Measurements from ENCODE around the gene SHISAL2A.

Gene SHISAL2A

DNA sequence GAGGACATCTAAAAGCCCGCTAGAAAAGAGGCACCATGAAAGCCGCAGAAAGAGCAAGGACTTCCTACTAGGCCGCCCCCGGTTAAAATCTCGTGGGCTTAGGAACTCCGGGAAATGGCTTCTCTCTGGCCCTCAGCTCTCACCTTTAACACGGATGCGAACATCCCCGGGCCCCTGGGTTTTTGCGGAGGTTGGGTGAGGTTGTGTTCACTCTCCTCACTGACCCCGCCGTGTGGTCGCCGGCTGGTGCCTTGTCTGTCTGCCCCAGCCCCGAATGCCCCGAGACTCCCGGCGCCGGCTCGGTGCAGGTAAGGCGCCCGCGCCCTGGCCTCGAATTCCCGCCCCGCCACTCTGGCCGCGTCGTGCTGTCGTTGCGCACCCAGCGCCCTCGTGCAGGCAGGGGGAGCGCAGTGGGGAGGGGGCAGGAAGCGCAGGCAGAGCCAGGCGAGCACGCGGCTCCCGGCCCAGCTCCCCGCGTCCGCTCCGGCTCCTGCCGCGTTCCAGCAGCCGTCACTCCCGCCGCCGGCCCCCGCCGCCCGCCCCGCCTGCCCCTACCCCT, at the start of gene SHISAL2A:
SHISAL2A (plus strand) TSS at position 437 of the 559 bp plus-strand sequence. CDS start 326 bp downstream, outside the sequence.
- TF ChIP-seq, protein P1, sequence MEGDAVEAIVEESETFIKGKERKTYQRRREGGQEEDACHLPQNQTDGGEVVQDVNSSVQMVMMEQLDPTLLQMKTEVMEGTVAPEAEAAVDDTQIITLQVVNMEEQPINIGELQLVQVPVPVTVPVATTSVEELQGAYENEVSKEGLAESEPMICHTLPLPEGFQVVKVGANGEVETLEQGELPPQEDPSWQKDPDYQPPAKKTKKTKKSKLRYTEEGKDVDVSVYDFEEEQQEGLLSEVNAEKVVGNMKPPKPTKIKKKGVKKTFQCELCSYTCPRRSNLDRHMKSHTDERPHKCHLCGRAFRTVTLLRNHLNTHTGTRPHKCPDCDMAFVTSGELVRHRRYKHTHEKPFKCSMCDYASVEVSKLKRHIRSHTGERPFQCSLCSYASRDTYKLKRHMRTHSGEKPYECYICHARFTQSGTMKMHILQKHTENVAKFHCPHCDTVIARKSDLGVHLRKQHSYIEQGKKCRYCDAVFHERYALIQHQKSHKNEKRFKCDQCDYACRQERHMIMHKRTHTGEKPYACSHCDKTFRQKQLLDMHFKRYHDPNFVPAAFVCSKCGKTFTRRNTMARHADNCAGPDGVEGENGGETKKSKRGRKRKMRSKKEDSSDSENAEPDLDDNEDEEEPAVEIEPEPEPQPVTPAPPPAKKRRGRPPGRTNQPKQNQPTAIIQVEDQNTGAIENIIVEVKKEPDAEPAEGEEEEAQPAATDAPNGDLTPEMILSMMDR (IDR thresholded peaks at IDR 0.05; ENCODE audit: insufficient read depth, missing control alignments): no peak
- no peak for FAIRE-seq
- no peak for DNase-seq (ENCODE audit: insufficient read length, low spot score)

- TF ChIP-seq, protein P1 (IDR thresholded peaks at IDR 0.05; ENCODE audit: insufficient read depth, missing control alignments): no peak
- no peak for FAIRE-seq
- no peak for DNase-seq (ENCODE audit: insufficient read length, low spot score)
These were observed 47.5 kb upstream of the SHISAL2A start for GRCh38 chr1:52585474-52585873.

DNA sequence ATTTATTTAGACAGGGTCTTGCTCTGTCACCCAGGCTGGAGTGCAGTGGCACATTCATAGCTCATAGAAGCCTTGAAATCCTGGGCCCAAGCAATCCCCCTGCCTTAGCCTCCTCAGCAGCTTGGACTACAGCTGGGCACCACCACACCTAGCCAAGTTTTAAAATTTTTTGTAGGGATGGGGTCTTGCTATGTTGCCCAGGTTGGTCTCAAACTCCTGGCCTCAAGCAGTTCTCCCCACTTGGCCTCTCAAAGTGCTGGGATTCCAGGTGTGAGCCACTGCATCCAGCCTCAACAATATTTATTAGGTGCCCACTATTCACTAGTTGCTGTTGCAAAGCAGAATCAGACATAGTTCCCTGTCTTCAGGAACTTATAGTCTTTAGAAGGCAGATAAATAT, 44.9 kb upstream of the SHISAL2A start:
- TF ChIP-seq, protein P1 (IDR thresholded peaks at IDR 0.05; ENCODE audit: insufficient read depth, missing control alignments): no peak
- DNase-seq (ENCODE audit: insufficient read length, low spot score) (no peak), FAIRE-seq (no peak)

DNA sequence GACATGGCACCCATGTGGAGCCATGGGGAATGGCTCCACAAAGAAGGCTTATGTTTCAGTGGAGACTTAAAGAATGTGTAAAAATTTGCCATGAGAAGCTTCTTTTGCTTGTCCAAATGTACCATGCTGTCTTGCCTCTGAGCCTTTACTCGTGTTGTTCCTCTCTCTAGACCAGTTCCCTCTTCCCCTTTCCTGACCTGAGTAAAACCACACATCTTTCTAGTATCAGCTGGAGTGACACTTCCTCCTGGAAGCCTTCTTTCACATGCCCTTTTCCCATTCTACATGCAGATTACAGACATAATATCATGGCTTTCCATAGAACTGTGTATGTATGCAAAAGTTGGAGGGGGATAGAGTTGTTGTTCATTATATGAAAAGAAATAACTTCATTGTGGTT, 44.4 kb upstream of the SHISAL2A start:
- DNase-seq (ENCODE audit: insufficient read length, low spot score): no peak
- TF ChIP-seq, protein P1 (IDR thresholded peaks at IDR 0.05; ENCODE audit: insufficient read depth, missing control alignments): no peak
- no peak for FAIRE-seq

DNA sequence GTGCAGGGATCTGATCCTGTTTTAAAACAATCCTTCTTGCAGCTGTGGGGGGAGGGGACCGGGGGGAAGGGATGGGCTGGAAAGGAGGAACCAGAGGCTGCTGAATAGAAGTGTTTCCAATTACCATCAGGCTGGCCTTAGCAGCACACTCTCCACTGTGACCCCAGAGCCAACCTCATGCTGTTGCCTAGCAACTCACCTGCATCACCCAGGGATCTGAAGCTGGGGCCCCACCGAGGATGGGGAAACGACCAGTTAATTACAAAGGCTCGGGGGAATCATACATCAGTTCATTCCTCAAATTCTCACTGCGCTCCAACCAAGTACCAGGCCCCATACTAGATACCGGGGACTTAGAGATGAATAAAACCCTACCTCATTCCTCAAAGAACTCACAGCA, 42.7 kb upstream of the SHISAL2A start:
- FAIRE-seq: no peak
- TF ChIP-seq, protein P1 (IDR thresholded peaks at IDR 0.05; ENCODE audit: insufficient read depth, missing control alignments): no peak
- no peak for DNase-seq (ENCODE audit: insufficient read length, low spot score)

DNA sequence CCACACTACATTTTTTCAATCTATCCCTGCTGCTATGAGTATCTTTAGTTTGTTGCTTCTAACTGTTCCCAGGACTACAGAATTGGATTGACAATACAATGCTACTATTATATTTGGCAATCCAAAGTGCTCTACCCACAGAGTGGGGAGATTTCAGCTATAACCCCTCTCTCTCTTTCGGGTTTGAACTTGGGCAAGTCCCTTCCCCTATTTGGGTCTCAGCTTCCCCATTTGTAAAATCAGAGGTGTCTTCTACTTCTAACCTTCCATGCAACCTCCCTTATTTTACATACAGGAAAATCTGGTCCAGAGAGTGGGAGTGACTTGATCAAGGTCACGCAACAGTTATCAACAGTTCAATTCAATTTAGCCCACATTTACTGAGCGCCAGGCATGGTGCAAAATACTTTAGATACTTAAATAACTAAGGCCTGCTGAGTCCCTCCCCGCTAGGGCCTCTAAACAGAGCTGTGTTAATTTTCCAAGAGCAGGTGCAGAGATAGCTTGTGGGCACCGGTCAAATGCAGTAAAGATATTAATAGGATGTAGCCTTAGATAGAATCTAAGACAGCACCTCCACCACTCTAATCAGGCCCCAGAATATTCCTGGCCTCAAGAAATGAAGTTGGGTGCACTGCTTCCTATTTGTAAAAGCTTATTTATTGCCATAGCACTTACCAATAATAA, 40.2 kb upstream of the SHISAL2A start:
- FAIRE-seq: no peak
- TF ChIP-seq, protein P1 (IDR thresholded peaks at IDR 0.05; ENCODE audit: insufficient read depth, missing control alignments): no peak
- no peak for DNase-seq (ENCODE audit: insufficient read length, low spot score)

DNA sequence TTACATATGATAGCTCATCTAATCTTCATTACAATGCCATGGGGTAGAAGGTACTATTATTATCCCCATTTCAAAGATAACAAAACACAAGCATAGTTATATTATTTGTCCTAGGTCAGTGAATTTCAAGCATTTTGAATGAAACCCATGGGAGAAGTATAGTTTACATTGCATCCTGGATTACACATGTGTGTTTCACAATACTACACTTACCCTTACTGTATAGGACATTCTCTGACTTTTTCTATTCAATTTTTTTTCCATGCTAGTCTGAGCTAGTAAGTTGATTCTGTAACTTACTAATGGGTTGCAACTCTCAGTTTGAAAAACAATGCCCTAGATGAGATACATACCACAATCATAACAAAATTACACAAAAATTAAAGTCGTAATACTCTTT, 39.5 kb upstream of the SHISAL2A start:
- FAIRE-seq (no peak), DNase-seq (ENCODE audit: insufficient read length, low spot score) (no peak)
- TF ChIP-seq, protein P1 (IDR thresholded peaks at IDR 0.05; ENCODE audit: insufficient read depth, missing control alignments): no peak

Data from D721Med (cell line).